Activated T-helper 1 cell treated with Interleukin-2 at 50 U/mL for 16 hours (primary cell): ENCODE measurements around the gene ASIC3.

ENCODE experiments used
- DNase-seq: peaks from one replicate; pipeline ENCODE4 v3.0.0-alpha.2; 2020; ENCODE audit warnings: low read depth

ASIC3 gene

GRCh38 chr7:151071032-151071866 lies 22.9 kb downstream of the ASIC3 start:
- no peak for DNase-seq

GRCh38 chr7:151073990-151074389 lies 25.7 kb downstream of the ASIC3 start:
- DNase-seq, result no peak

GRCh38 chr7:151074817-151075661 lies 26.7 kb downstream of the ASIC3 start:
- no peak for DNase-seq

GRCh38 chr7:151075662-151075971 lies 27.3 kb downstream of the ASIC3 start:
- DNase-seq, result no peak

GRCh38 chr7:151075978-151076426 lies 27.7 kb downstream of the ASIC3 start:
- no peak for DNase-seq

- DNase-seq, result no peak
Observed at GRCh38 chr7:151076863-151077704, 28.8 kb downstream of the ASIC3 start.

- no peak for DNase-seq
Observed at GRCh38 chr7:151077705-151078232, 29.4 kb downstream of the ASIC3 start.

GRCh38 chr7:151078233-151079040 lies 30.1 kb downstream of the ASIC3 start:
- DNase-seq, result no peak

- DNase-seq, result no peak
Observed at GRCh38 chr7:151079199-151079910, 31.0 kb downstream of the ASIC3 start.

GRCh38 chr7:151080067-151080521 lies 31.8 kb downstream of the ASIC3 start:
- no peak for DNase-seq

GRCh38 chr7:151080522-151081169 lies 32.3 kb downstream of the ASIC3 start, which contains the start of gene FASTK:
TSS of gene FASTK (minus strand) at chr7:151080809. CDS start at chr7:151080766, 43 bp downstream.
- DNase-seq, result peak; percentile 83

- DNase-seq, result no peak
Observed at GRCh38 chr7:151081170-151082101, 33.1 kb downstream of the ASIC3 start.

GRCh38 chr7:151082141-151083070 lies 34.1 kb downstream of the ASIC3 start:
- DNase-seq, result no peak

GRCh38 chr7:151083071-151083823 lies 34.9 kb downstream of the ASIC3 start, which contains the start of gene TMUB1:
TSS of gene TMUB1 (minus strand) at chr7:151083493. CDS start at chr7:151082563, 930 bp downstream.
- DNase-seq, result peak; percentile 77

GRCh38 chr7:151083824-151084160 lies 35.5 kb downstream of the ASIC3 start:
- DNase-seq, result no peak

GRCh38 chr7:151085329-151085690 lies 37.0 kb downstream of the ASIC3 start:
- DNase-seq, result no peak
